BJ (cell line): ENCODE measurements around the gene KATNB1. TPM values are rescaled to one million over a fixed set of nuclear protein-coding genes. Genes with fewer than 3 reads are reported as not detected.
"Not testable (repeated sequence)": the region's sequence is repeated elsewhere in the genome, so short reads cannot be mapped to it uniquely, and the experiment has no call there.

Source experiments
- CTCF ChIA-PET: fragments of 350-600 bp; formaldehyde crosslinking; extraction: SDS; loops from one replicate; lab custom pipeline; 2021; ENCODE audit warnings: antibody characterized with exemption, inconsistent platforms; lab: Yijun Ruan, JAX
- POLR2A ChIA-PET: fragments of 300-600 bp; sonication (Branson Sonifier 250); formaldehyde crosslinking; extraction: SDS; loops from one replicate; lab custom pipeline; 2021; ENCODE audit warnings: antibody characterized with exemption; lab: Charles Lee
- DNase-seq: peaks from one replicate; pipeline ENCODE4 v3.0.0-alpha.2; 2011; ENCODE audit warnings: low read depth
- H3K27me3 ChIP-seq: 2 replicates; pipeline ENCODE4 v1.6.0; 2011; ENCODE audit warnings: low read length; ENCODE audit not compliant: control insufficient read depth, insufficient read depth
- H3K36me3 ChIP-seq: 2 replicates; pipeline ENCODE4 v1.5.1; 2011; ENCODE audit warnings: low read length; ENCODE audit not compliant: control insufficient read depth, insufficient read depth
- H3K4me3 ChIP-seq: 2 replicates; pipeline ENCODE4 v1.5.1; 2011; ENCODE audit warnings: low read depth, mild to moderate bottlenecking, control low read depth, low read length
- polyA plus RNA-seq: library from polyadenylated mRNA; depleted of rRNA; stranded (reverse); fragments of >200 nt; gene quantifications from 2 replicates; pipeline ENCODE4 v1.2.3, GENCODE V29; 2011
- TF ChIP-seq, protein P1 (sequence below): IDR thresholded peaks from 2 replicates; pipeline ENCODE4 v1.5.1; 2011; ENCODE audit warnings: low read depth, mild to moderate bottlenecking, control low read depth, inconsistent platforms, low read length, moderate library complexity; ENCODE audit not compliant: insufficient read depth

The KATNB1 gene
- polyA plus RNA-seq, 1 experiment, result 28.1 TPM

- TF ChIP-seq, protein P1, sequence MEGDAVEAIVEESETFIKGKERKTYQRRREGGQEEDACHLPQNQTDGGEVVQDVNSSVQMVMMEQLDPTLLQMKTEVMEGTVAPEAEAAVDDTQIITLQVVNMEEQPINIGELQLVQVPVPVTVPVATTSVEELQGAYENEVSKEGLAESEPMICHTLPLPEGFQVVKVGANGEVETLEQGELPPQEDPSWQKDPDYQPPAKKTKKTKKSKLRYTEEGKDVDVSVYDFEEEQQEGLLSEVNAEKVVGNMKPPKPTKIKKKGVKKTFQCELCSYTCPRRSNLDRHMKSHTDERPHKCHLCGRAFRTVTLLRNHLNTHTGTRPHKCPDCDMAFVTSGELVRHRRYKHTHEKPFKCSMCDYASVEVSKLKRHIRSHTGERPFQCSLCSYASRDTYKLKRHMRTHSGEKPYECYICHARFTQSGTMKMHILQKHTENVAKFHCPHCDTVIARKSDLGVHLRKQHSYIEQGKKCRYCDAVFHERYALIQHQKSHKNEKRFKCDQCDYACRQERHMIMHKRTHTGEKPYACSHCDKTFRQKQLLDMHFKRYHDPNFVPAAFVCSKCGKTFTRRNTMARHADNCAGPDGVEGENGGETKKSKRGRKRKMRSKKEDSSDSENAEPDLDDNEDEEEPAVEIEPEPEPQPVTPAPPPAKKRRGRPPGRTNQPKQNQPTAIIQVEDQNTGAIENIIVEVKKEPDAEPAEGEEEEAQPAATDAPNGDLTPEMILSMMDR, result no peak
- Histone ChIP-seq H3K36me3 (peaks cover 2% of the 10 kb centered on the region), H3K4me3 (no peak overlapping the region), H3K27me3 (no peaks in the 10 kb centered on the region)
- CTCF ChIA-PET, result interaction anchor here (0.8 to 0.9 kb wide), 2 partner anchors 13 to 257 kb away, joined by 3 to 4 read pairs; partner anchors contain the start of gene USB1
- no peak for DNase-seq
- POLR2A ChIA-PET, result interaction anchor here (0.6 kb wide), 1 partner anchor 20 kb away, joined by 4 read pairs; no protein-coding TSS in a partner anchor
Measured at GRCh38 chr16:57744642-57744903, 9.0 kb downstream of the KATNB1 start.

GRCh38 chr16:57745768-57746167 is 10.2 kb downstream of the KATNB1 start:
- no peak overlapping the region for H3K4me3 ChIP-seq
- DNase-seq, result no peak
- no peaks in the 10 kb centered on the region for H3K27me3 ChIP-seq
- POLR2A ChIA-PET, result no interaction called here
- CTCF ChIA-PET, result interaction anchor here (0.6 kb wide), 1 partner anchor 256 kb away, joined by 4 read pairs; no protein-coding TSS in a partner anchor
- H3K36me3 ChIP-seq, result peaks cover 2% of the 10 kb centered on the region
- TF ChIP-seq, protein P1, result no peak

- CTCF ChIA-PET, result not testable (repeated sequence)
Measured at GRCh38 chr16:57746316-57746715, 10.7 kb downstream of the KATNB1 start.

DNA sequence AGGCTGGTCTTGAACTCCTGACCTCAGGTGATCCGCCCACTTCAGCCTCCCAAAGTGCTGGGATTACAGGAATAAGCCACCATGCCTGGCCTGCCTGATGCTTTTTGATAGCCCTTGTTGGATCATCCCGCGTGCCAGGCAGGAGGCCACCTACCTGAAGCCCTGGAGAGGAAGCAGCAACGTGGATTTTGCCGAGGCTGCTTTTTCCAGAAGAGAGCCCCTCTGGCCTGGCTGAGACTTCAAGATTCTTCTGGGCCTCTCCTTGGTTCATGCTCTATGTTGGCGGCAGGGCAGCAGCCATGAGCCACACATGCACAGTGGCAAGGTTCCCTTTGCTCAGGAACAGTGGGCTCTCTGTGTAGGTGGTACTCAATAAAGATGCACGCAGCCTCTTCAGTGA is 11.5 kb downstream of the KATNB1 start:
- Histone ChIP-seq H3K27me3 (no peaks in the 10 kb centered on the region), H3K36me3 (peaks cover 4% of the 10 kb centered on the region), H3K4me3 (no peak overlapping the region)
- TF ChIP-seq, protein P1, result no peak
- ChIA-PET CTCF (interaction anchor here (1.1 kb wide), 1 partner anchor 9 kb away, joined by 3 read pairs; no protein-coding TSS in a partner anchor), POLR2A (no interaction called here)
- DNase-seq, result no peak

More at GRCh38 chr16:57746316-57746715, 10.7 kb downstream of the KATNB1 start:
- DNase-seq, H3K36me3 ChIP-seq, H3K4me3 ChIP-seq, POLR2A ChIA-PET, H3K27me3 ChIP-seq: not testable (repeated sequence)

GRCh38 chr16:57747496-57747895 is 11.9 kb downstream of the KATNB1 start:
- POLR2A ChIA-PET, result no interaction called here
- Histone ChIP-seq H3K4me3 (no peak overlapping the region), H3K36me3 (peaks cover 4% of the 10 kb centered on the region), H3K27me3 (no peaks in the 10 kb centered on the region)
- CTCF ChIA-PET, result interaction anchor here (1.1 to 1.9 kb wide), 3 partner anchors 9 to 171 kb away, joined by 3 to 11 read pairs (median 3); no protein-coding TSS in a partner anchor
- no peak for DNase-seq
- TF ChIP-seq, protein P1, result no peak

DNA sequence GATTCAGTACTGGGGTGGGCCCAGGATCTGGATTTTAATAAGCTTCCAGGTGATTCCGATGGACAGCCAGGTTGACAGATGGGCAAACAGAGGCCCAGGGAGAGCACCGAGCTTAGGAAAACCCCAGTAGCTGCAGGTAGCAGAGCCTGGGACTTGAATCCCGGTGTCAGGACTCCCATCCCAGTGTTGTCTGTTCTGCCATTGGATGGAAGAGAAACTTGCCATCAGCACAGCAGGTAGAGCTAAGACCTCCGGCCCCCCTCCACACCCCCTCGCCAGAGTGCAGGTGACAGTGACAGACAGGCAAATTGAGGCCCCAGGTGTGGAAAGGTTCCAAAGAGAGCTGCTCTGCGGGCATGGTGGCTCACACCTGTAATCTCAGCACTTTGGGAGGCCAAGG is 12.4 kb downstream of the KATNB1 start:
- no peak overlapping the region for H3K4me3 ChIP-seq
- DNase-seq, result no peak
- TF ChIP-seq, protein P1, result no peak
- no peaks in the 10 kb centered on the region for H3K27me3 ChIP-seq
- CTCF ChIA-PET, result interaction anchor here (1.1 to 1.9 kb wide), 4 partner anchors 9 to 172 kb away, joined by 3 to 11 read pairs (median 4); no protein-coding TSS in a partner anchor
- POLR2A ChIA-PET, result no interaction called here
- H3K36me3 ChIP-seq, result peaks cover 5% of the 10 kb centered on the region
